ENCODE measurements around the gene VEGFD.

The VEGFD gene

GRCh38 chrX:15301924-15302323 lies 82.3 kb downstream of the VEGFD start:
- DNase-seq (ENCODE audit: low read depth), result peak; percentile 64

DNA sequence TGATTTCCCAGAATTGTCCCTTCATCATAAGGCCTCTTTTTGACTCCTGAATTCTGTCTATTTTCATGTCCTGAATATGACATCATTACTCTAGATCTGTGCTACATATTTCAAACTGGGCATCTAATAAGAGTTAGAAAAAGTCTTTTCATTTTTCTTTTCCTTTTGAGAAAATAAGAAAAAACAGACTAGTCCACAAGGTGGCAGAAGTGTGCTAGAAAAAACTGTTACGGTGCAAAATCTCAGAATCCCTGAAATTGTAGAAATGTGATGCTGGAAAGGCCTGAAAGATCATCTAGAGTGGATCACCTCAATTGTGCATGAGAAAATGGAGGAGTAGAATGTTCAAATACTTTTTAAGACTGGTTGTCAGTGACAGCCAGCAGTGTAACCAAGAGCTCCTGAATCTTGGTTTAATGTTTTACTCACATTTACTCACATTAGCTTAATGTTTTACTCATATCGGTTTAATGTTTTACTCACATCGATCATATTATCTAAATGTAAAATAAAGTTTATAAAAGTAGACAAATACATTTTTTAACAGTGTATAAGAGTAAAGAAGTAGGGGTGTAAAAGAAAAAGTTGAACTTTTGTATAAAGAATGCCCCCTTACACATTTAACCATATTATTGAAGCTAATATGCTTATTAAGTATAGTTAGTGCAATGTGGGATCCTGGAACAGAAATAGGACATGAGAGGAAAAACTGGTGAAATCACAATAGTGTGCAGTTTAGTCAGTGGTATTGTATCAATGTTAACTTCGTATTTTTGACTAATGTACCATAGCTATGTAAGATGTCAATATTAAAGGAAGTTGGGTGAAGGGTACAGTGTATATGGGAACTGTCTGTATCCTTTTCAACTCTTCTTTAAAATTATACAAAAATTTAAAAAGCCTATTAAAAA lies 84.0 kb downstream of the VEGFD start:
- peak; percentile 9 for DNase-seq (ENCODE audit: low read depth)

GRCh38 chrX:15298780-15299179 lies 85.4 kb downstream of the VEGFD start:
- DNase-seq (ENCODE audit: low read depth), result no peak

DNA sequence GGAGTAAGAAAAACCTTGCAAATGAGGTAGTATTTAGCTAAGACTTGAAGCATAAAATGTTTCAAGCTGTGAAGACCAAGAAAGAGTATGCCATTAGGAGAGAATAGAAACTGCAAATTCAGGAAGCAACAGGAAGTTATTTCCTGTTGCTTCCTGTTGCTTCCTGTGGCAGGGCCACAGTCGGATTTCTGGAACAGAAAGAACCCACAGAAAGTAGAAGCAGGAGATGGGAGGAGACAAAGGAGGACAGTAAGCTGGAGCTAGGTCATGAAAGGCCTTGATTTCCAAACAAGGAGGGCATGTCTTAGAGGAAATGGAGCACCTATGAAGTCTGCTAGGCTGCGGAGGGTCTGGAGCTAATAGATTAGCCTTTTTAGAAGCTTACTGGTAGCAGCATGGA lies 86.0 kb downstream of the VEGFD start:
- DNase-seq (ENCODE audit: low read depth), result no peak

Measured in amniotic epithelial cell (primary cell).